ENCODE measurements around the gene CCR5. TPM values are rescaled to one million over a fixed set of nuclear protein-coding genes. Genes with fewer than 3 reads are reported as not detected.
"Not testable (repeated sequence)": the region's sequence is repeated elsewhere in the genome, so short reads cannot be mapped to it uniquely, and the experiment has no call there.

CCR5 gene
- total and polyA plus RNA-seq, 4 experiments from 2014 or later = 0.59 to 6.9 (median 6.2) TPM

DNA sequence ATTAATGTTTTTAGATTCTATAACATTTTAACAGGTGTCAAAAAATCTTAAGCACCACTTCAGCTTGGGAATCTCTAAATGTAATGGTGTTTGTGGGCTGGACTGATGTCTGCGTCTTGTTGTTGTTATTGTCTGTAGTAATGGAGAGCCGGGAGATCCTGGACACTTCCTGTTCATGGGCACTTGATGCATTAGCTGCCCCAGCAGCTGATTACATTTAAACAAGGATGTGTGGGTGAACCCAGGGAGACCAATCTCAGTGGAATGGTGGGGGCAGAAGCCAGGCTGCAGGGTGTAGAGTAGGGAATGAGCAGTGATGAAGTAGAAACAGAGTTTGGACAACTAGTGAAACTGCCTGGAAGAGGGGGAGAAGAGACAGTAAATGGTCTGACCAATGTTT lies 28.4 kb downstream of the CCR5 start:
- H3K4me3 ChIP-seq (ENCODE audit: low read length in 2 of 2) = no peak overlapping the region
- no peaks in the 10 kb centered on the region for H3K36me3 Mint-ChIP-seq
- H3K4me1 Mint-ChIP-seq = peaks cover 0 to 3% (median 0%) of the 10 kb centered on the region in 4 donors
- peaks cover 0 to 4% of the 10 kb centered on the region in 2 donors for H3K27me3 Mint-ChIP-seq
- no peaks in the 10 kb centered on the region for H3K27me3 ChIP-seq (ENCODE audit: insufficient read depth, low read length)
- H3K9me3 Mint-ChIP-seq = no peaks in the 10 kb centered on the region
- intact Hi-C loops (cut with micrococcal nuclease) = no loop called here
- H3K27ac ChIP-seq (ENCODE audit: low read depth, low read length) = no peak overlapping the region
- CTCF ChIA-PET (ENCODE audit: partially characterized antibody) = no interaction called here
- no peak for DNase-seq
- H3K4me3 Mint-ChIP-seq = no peak overlapping the region
- H3K36me3 ChIP-seq (ENCODE audit: insufficient read depth, low read length) = no peaks in the 10 kb centered on the region
- H3K27ac Mint-ChIP-seq = no peak overlapping the region
- no peaks in the 10 kb centered on the region for H3K4me1 ChIP-seq (ENCODE audit: insufficient read depth, low read length)
- no peaks in the 10 kb centered on the region for H3K9me3 ChIP-seq (ENCODE audit: control insufficient read depth in 1 of 2, low read length in 2 of 2)
- POLR2A ChIA-PET (ENCODE audit: partially characterized antibody) = no interaction called here

GRCh38 chr3:46399557-46399956 lies 28.8 kb downstream of the CCR5 start:
- no peak overlapping the region for H3K4me3 ChIP-seq (ENCODE audit: low read length in 2 of 2)
- no peaks in the 10 kb centered on the region for H3K36me3 ChIP-seq (ENCODE audit: insufficient read depth, low read length)
- Mint-ChIP-seq H3K9me3 (no peaks in the 10 kb centered on the region), H3K27me3 (peaks cover 0 to 5% of the 10 kb centered on the region in 2 donors), H3K4me3 (no peak overlapping the region), H3K27ac (no peak overlapping the region), H3K36me3 (no peaks in the 10 kb centered on the region), H3K4me1 (peaks cover 0 to 2% (median 0%) of the 10 kb centered on the region in 4 donors)
- ChIA-PET CTCF (ENCODE audit: partially characterized antibody) (no interaction called here), POLR2A (ENCODE audit: partially characterized antibody) (no interaction called here)
- intact Hi-C loops (cut with micrococcal nuclease) = no loop called here
- no peaks in the 10 kb centered on the region for H3K27me3 ChIP-seq (ENCODE audit: insufficient read depth, low read length)
- no peaks in the 10 kb centered on the region for H3K4me1 ChIP-seq (ENCODE audit: insufficient read depth, low read length)
- no peak overlapping the region for H3K27ac ChIP-seq (ENCODE audit: low read depth, low read length)
- no peak for DNase-seq
- no peaks in the 10 kb centered on the region for H3K9me3 ChIP-seq (ENCODE audit: control insufficient read depth in 1 of 2, low read length in 2 of 2)

GRCh38 chr3:46400000-46400734 lies 29.4 kb downstream of the CCR5 start:
- Histone ChIP-seq H3K4me1 (ENCODE audit: insufficient read depth, low read length) (no peaks in the 10 kb centered on the region), H3K4me3 (ENCODE audit: low read length in 2 of 2) (no peak overlapping the region), H3K27ac (ENCODE audit: low read depth, low read length) (no peak overlapping the region), H3K36me3 (ENCODE audit: insufficient read depth, low read length) (no peaks in the 10 kb centered on the region), H3K27me3 (ENCODE audit: insufficient read depth, low read length) (no peaks in the 10 kb centered on the region), H3K9me3 (ENCODE audit: control insufficient read depth in 1 of 2, low read length in 2 of 2) (no peaks in the 10 kb centered on the region)
- Mint-ChIP-seq H3K27me3 (peaks cover 0 to 6% of the 10 kb centered on the region in 2 donors), H3K36me3 (no peaks in the 10 kb centered on the region), H3K4me3 (no peak overlapping the region), H3K4me1 (no peaks in the 10 kb centered on the region), H3K27ac (no peak overlapping the region), H3K9me3 (no peaks in the 10 kb centered on the region)
- ChIA-PET POLR2A (ENCODE audit: partially characterized antibody) (no interaction called here), CTCF (ENCODE audit: partially characterized antibody) (no interaction called here)
- no peak for DNase-seq
- intact Hi-C loops (cut with micrococcal nuclease) = no loop called here

DNA sequence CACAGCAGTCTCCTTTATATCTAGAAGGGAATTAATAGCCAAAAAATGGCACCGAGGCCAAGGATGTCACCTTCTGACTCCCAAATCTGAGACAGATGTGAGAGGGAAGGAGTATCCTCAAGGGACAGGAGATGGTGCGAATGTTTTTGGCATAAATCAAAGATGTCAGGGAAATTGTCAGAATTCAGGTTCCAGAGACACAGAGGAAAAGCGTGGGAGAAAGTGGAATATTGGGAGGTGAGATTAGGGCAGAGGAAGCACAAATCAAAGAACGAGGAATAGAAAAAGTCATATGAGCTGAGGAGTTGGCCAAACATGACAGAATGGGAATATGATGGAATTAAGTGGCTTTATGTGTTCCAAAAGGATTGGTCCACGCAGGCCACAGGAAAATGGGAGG lies 30.1 kb downstream of the CCR5 start:
- no peaks in the 10 kb centered on the region for H3K9me3 ChIP-seq (ENCODE audit: control insufficient read depth in 1 of 2, low read length in 2 of 2)
- H3K27ac Mint-ChIP-seq = no peak overlapping the region
- no peaks in the 10 kb centered on the region for H3K36me3 Mint-ChIP-seq
- ChIA-PET CTCF (ENCODE audit: partially characterized antibody) (no interaction called here), POLR2A (ENCODE audit: partially characterized antibody) (no interaction called here)
- no peak overlapping the region for H3K4me3 ChIP-seq (ENCODE audit: low read length in 2 of 2)
- H3K27me3 Mint-ChIP-seq = peaks cover 0 to 6% of the 10 kb centered on the region in 2 donors
- no peaks in the 10 kb centered on the region for H3K36me3 ChIP-seq (ENCODE audit: insufficient read depth, low read length)
- H3K27me3 ChIP-seq (ENCODE audit: insufficient read depth, low read length) = no peaks in the 10 kb centered on the region
- no peak overlapping the region for H3K27ac ChIP-seq (ENCODE audit: low read depth, low read length)
- H3K4me1 ChIP-seq (ENCODE audit: insufficient read depth, low read length) = no peaks in the 10 kb centered on the region
- no peak overlapping the region for H3K4me3 Mint-ChIP-seq
- H3K4me1 Mint-ChIP-seq = no peaks in the 10 kb centered on the region
- H3K9me3 Mint-ChIP-seq = no peaks in the 10 kb centered on the region
- intact Hi-C loops (cut with micrococcal nuclease) = no loop called here
- no peak for DNase-seq

DNA sequence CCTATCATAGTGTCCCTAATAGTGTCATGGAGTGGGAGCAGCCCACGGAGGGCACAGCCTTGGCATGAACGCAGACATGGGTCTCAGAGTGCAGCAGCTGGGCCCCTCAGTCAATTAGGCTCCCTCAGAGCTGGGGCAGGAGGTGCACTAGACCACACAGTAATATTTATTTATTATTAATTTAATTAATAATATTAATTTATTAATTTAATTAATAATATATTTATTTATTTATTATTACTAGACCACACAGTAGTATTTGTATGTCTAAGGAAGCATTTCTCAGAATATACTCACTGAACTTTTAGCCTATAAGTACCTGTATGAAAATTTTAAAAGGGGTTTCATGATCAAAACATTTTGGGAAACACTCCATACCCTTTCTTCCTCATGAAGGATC lies 30.8 kb downstream of the CCR5 start:
- no peaks in the 10 kb centered on the region for H3K4me1 ChIP-seq (ENCODE audit: insufficient read depth, low read length)
- H3K27me3 ChIP-seq (ENCODE audit: insufficient read depth, low read length) = no peaks in the 10 kb centered on the region
- peaks cover 0 to under 1% (median 0%) of the 10 kb centered on the region in 4 donors for H3K4me1 Mint-ChIP-seq
- no peaks in the 10 kb centered on the region for H3K36me3 Mint-ChIP-seq
- H3K27ac ChIP-seq (ENCODE audit: low read depth, low read length) = no peak overlapping the region
- H3K4me3 Mint-ChIP-seq = no peak overlapping the region
- H3K9me3 Mint-ChIP-seq = no peaks in the 10 kb centered on the region
- peaks cover 0 to 6% of the 10 kb centered on the region in 2 donors for H3K27me3 Mint-ChIP-seq
- no peak for DNase-seq
- CTCF ChIA-PET (ENCODE audit: partially characterized antibody) = no interaction called here
- POLR2A ChIA-PET (ENCODE audit: partially characterized antibody) = no interaction called here
- no peaks in the 10 kb centered on the region for H3K9me3 ChIP-seq (ENCODE audit: control insufficient read depth in 1 of 2, low read length in 2 of 2)
- intact Hi-C loops (cut with micrococcal nuclease) = no loop called here
- no peak overlapping the region for H3K4me3 ChIP-seq (ENCODE audit: low read length in 2 of 2)
- H3K36me3 ChIP-seq (ENCODE audit: insufficient read depth, low read length) = no peaks in the 10 kb centered on the region
- H3K27ac Mint-ChIP-seq = no peak overlapping the region

DNA sequence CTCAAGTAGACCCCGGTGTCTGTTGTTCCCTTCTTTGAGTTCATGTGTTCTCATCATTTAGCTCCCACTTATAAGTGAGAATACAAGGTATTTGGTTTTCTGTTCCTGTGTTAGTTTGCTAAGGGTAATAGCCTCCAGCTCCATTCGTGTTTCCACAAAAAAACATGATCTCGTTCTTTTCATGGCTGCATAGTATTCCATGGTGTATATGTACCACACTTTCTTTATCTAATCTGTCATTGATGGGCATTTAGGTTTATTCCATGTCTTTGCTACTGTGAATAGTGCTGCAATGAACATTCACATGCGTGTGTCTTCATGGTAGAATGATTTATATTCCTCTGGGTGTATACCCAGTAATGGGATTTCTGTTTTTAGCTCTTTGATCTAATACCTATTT lies 32.2 kb downstream of the CCR5 start:
- DNase-seq; H3K27me3 Mint-ChIP-seq; H3K36me3 ChIP-seq (ENCODE audit: insufficient read depth, low read length); H3K27ac Mint-ChIP-seq; H3K4me3 Mint-ChIP-seq; H3K27me3 ChIP-seq (ENCODE audit: insufficient read depth, low read length); H3K4me3 ChIP-seq (ENCODE audit: low read length in 2 of 2); H3K36me3 Mint-ChIP-seq; H3K9me3 ChIP-seq (ENCODE audit: control insufficient read depth in 1 of 2, low read length in 2 of 2); POLR2A ChIA-PET (ENCODE audit: partially characterized antibody); H3K27ac ChIP-seq (ENCODE audit: low read depth, low read length); intact Hi-C loops (cut with micrococcal nuclease); H3K9me3 Mint-ChIP-seq; CTCF ChIA-PET (ENCODE audit: partially characterized antibody): not testable (repeated sequence)
- peaks cover 3 to 13% (median 9%) of the 10 kb centered on the region in 4 donors for H3K4me1 Mint-ChIP-seq
- H3K4me1 ChIP-seq (ENCODE audit: insufficient read depth, low read length) = peaks cover 13% of the 10 kb centered on the region

DNA sequence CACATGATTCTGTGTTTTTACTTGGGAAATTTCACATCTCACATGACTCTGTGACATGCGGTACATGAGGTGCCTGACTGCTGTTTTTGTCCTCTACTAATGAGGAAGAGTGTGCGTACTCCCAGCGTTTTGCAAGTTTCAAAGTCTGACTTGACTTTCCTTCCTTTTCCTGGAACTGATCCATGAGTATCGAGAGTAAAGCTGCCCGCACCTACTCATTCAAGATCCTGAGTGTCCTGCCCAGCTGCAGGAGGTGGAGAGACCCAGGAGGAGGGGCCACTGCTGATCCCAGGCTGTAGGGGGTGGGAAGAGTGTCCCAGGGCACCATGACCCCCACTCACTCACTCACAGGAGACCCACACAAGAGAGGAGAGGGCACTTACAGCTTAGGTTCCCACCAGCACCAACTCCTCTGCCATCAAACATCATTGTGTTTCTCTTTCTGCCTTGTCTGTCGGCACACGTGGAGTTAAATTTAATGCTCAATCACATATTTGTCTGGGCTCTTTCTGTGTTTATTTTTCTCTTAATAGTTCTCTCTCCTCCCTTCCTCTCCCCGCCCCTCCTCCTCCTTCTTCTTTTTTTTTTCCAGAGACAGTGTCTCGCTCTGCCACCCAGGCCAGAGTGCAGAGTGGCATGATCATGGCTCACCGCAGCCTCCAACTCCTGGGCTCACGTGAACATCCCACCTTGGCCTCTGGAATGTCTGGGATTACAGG lies 34.7 kb downstream of the CCR5 start:
- intact Hi-C loops (cut with micrococcal nuclease) = no loop called here
- CTCF ChIA-PET (ENCODE audit: partially characterized antibody) = interaction anchor here (3.5 kb wide), 1 partner anchor 28 kb away, joined by 13 read pairs; no protein-coding TSS in a partner anchor
- Histone ChIP-seq H3K9me3 (ENCODE audit: control insufficient read depth in 1 of 2, low read length in 2 of 2) (no peaks in the 10 kb centered on the region), H3K36me3 (ENCODE audit: insufficient read depth, low read length) (no peaks in the 10 kb centered on the region), H3K27ac (ENCODE audit: low read depth, low read length) (no peak overlapping the region), H3K4me3 (ENCODE audit: low read length in 2 of 2) (no peak overlapping the region), H3K27me3 (ENCODE audit: insufficient read depth, low read length) (no peaks in the 10 kb centered on the region), H3K4me1 (ENCODE audit: insufficient read depth, low read length) (peaks cover 18% of the 10 kb centered on the region)
- Mint-ChIP-seq H3K9me3 (no peaks in the 10 kb centered on the region), H3K4me1 (peaks cover 3 to 18% (median 12%) of the 10 kb centered on the region in 4 donors), H3K36me3 (no peaks in the 10 kb centered on the region), H3K27ac (peak overlapping the region in 3 of 7 donors; percentile 37 to 54 (median 48)), H3K4me3 (no peak overlapping the region), H3K27me3 (peaks cover 0 to 6% of the 10 kb centered on the region in 2 donors)
- no peak for DNase-seq
- POLR2A ChIA-PET (ENCODE audit: partially characterized antibody) = no interaction called here
